Ascending aorta (tissue), 2 donors: ENCODE data around the gene CDKN2A. TPM values are rescaled to one million over a fixed set of nuclear protein-coding genes. Genes with fewer than 3 reads are reported as not detected.

Source experiments
- DNase-seq, 2 donors: peaks; one replicate each; pipeline ENCODE4 v3.0.0-alpha.2; 2019; ENCODE audit warnings: low spot score in 2 of 2
- H3K27ac ChIP-seq, 2 donors: fragments of 200-600 bp; sonication (generic); one replicate each; pipeline ENCODE4 v1.5.1; 2016 to 2017; ENCODE audit warnings: mild to moderate bottlenecking in 1 of 2
- H3K27me3 ChIP-seq: fragments of 200-600 bp; sonication (generic); one replicate; pipeline ENCODE4 v1.5.1; 2017
- H3K36me3 ChIP-seq, 2 donors: fragments of 200-600 bp; sonication (generic); one replicate each; pipeline ENCODE4 v1.5.1; 2016
- H3K4me1 ChIP-seq, 2 donors: fragments of 200-600 bp; sonication (generic); one replicate each; pipeline ENCODE4 v1.5.1; 2016 to 2017; ENCODE audit warnings: mild to moderate bottlenecking in 1 of 2
- H3K4me3 ChIP-seq, 2 donors: fragments of 200-600 bp; sonication (generic); one replicate each; pipeline ENCODE4 v1.5.1; 2016 to 2017; ENCODE audit warnings: mild to moderate bottlenecking in 1 of 2
- H3K9me3 ChIP-seq, 2 donors: fragments of 200-600 bp; sonication (generic); one replicate each; pipeline ENCODE4 v1.5.1; 2016
- CTCF ChIP-seq, 3 experiments: fragments of 200-600 bp in 2 of 3; fragments of 450-650 bp in 1 of 3; sonication (generic) in 2 of 3; IDR thresholded peaks; one replicate each; pipeline ENCODE4 v1.5.1; 2016 to 2019; ENCODE audit warnings: antibody characterized with exemption in 3 of 3, mild to moderate bottlenecking in 1 of 3, moderate library complexity in 1 of 3
- intact Hi-C: fragments of 100-400 bp; cut with DNase I; formaldehyde crosslinking; loops from one replicate; pipeline ENCODE4 v1.15.1; 2023
- total RNA-seq: library from RNA; depleted of rRNA; stranded (reverse); fragments of >200 nt; gene quantifications from one replicate; pipeline ENCODE4 v1.1.0, GENCODE V29; 2016

The CDKN2A gene
- total RNA-seq, 1 donor from 2014 or later, result 17.1 TPM

DNA sequence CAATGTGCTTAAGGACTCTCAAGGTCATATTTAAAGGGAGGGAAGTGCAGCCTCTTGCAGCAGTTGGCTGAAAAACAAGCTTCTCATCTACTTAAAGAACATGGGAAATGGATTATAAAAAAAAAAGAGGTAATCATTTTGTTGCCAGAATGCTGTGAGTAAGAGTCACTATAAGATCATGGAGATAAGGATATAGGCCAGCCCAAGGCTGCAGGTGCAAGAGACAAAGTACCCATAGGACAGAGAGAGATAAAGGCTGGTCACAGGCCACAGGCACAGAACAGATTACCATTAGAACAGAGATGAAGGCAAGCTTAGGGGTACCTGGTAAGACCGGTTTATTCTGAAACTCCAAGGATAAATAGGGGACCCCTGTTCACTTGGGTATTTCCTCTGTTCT lies 70.5 kb downstream of the CDKN2A start:
- H3K4me3 ChIP-seq, result no peak overlapping the region
- intact Hi-C loops, result no loop called here
- no peak for TF ChIP-seq CTCF (IDR thresholded peaks at IDR 0.05)

DNA sequence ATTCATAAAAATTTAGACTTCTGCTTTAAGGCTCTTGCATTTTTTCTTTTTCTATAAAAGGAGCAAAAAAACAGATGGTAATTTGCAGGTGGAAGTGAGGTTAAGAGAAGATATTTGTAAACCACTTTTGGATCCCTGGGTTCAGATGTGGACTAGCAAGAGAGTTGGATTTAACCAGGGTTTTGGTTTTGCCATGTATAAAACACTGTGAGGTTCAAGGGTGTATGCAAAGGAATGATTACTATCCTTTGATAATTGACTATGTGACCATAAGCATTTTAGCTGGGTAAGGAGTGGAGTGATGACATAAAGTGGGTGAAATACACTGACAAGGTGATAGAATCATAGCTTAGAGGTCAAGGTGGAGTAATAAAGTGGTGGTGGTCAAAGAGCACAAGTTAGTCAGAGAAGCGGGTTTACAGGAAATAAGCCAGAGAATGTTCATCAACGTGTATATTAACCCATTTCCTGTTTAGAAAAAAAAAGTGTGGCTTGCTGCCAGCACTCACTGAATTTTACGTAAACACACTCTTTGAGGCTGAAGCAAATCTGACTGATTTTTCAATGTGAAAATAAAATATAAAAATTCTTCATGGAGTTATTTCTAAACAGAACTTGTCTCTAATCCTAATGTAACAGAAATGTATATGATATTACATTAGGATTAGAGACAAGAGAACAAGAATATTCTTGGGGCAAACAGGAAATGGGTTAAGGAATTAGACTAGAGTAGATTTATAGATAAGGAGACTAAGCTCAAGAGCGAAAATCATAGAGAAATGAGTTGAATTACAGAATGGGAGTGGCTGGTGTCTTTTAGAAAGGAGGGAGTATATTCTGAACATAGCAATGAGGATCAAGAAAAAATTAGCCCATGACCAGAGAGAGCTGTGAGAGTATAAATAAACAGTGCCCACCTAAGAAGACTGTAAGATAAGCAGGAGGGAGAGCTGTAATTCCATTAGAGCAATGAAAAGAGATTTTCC lies 74.5 kb downstream of the CDKN2A start:
- intact Hi-C loops, result no loop called here
- no peak for TF ChIP-seq CTCF (IDR thresholded peaks at IDR 0.05)
- H3K27ac ChIP-seq, result no peak overlapping the region
- no peaks in the 10 kb centered on the region for H3K4me1 ChIP-seq
- no peaks in the 10 kb centered on the region for H3K9me3 ChIP-seq
- no peaks in the 10 kb centered on the region for H3K27me3 ChIP-seq
- no peak overlapping the region for H3K4me3 ChIP-seq
- no peak for DNase-seq
- H3K36me3 ChIP-seq, result no peaks in the 10 kb centered on the region

More for the DNA sequence above, 70.5 kb downstream of the CDKN2A start:
- no peak for DNase-seq
- no peaks in the 10 kb centered on the region for H3K27me3 ChIP-seq
- H3K27ac ChIP-seq, result no peak overlapping the region
- H3K4me1 ChIP-seq, result no peaks in the 10 kb centered on the region
- no peaks in the 10 kb centered on the region for H3K9me3 ChIP-seq
- H3K36me3 ChIP-seq, result no peaks in the 10 kb centered on the region

Other genes with a start within 250 kb of the CDKN2A start
- gene MTAP, start 191.8 kb downstream of the CDKN2A start, total RNA-seq, result 34.7 TPM
- gene CDKN2B-AS1, start 399 bp upstream of the CDKN2A start, total RNA-seq, result not detected
- gene CDKN2B, start 14.9 kb upstream of the CDKN2A start, total RNA-seq, result 11.4 TPM